Mesendoderm (in vitro differentiated cells): ENCODE measurements around the gene CENPK.

ENCODE experiments used
- DNase-seq: peaks from one replicate; pipeline ENCODE4 v3.0.0; 2013
- H2AK5ac ChIP-seq: 2 replicates; pipeline ENCODE4 v1.6.1; 2013; ENCODE audit warnings: low read length, inconsistent platforms
- H2BK120ac ChIP-seq: 2 replicates; pipeline ENCODE4 v1.6.1; 2013; ENCODE audit warnings: low read depth, mild to moderate bottlenecking, low read length, moderate library complexity, mixed read lengths
- H2BK15ac ChIP-seq: replicated peaks from 2 replicates; pipeline ENCODE4 v1.6.1; 2013; ENCODE audit warnings: low read depth, mild to moderate bottlenecking, moderate library complexity
- H2BK5ac ChIP-seq: 2 replicates; pipeline ENCODE4 v1.6.1; 2013; ENCODE audit warnings: low read length, inconsistent platforms
- H3K18ac ChIP-seq: 2 replicates; pipeline ENCODE4 v1.6.1; 2013; ENCODE audit warnings: mild to moderate bottlenecking, low read length, mixed read lengths
- H3K23ac ChIP-seq: one replicate; pipeline ENCODE4 v1.6.1; 2013; ENCODE audit warnings: low read length
- H3K27ac ChIP-seq: 2 replicates; pipeline ENCODE4 v1.5.1; 2013; ENCODE audit warnings: low read depth, mild to moderate bottlenecking, inconsistent platforms, low read length, moderate library complexity
- H3K27me3 ChIP-seq: 2 replicates; pipeline ENCODE4 v1.6.1; 2013; ENCODE audit warnings: low read length, control low read depth, mild to moderate bottlenecking, inconsistent platforms; ENCODE audit not compliant: insufficient read depth, poor library complexity
- H3K36me3 ChIP-seq: 2 replicates; pipeline ENCODE4 v1.6.1; 2013; ENCODE audit warnings: low read length, inconsistent platforms; ENCODE audit not compliant: control insufficient read depth, insufficient read depth
- H3K4ac ChIP-seq: one replicate; pipeline ENCODE4 v1.6.1; 2013; ENCODE audit warnings: low read depth, mild to moderate bottlenecking, low read length, moderate library complexity
- H3K4me1 ChIP-seq: 2 replicates; pipeline ENCODE4 v1.6.1; 2013; ENCODE audit warnings: low read depth, low read length, inconsistent platforms; ENCODE audit not compliant: control insufficient read depth
- H3K4me2 ChIP-seq: 2 replicates; pipeline ENCODE4 v1.6.1; 2013; ENCODE audit warnings: low read length
- H3K4me3 ChIP-seq: 2 replicates; pipeline ENCODE4 v1.5.1; 2013; ENCODE audit warnings: mild to moderate bottlenecking, low read length
- H3K56ac ChIP-seq: one replicate; pipeline ENCODE4 v1.6.1; 2013; ENCODE audit warnings: low read length
- H3K79me1 ChIP-seq: 2 replicates; pipeline ENCODE4 v1.6.1; 2013; ENCODE audit warnings: low read length, inconsistent platforms
- H3K79me2 ChIP-seq: 2 replicates; pipeline ENCODE4 v1.6.1; 2013; ENCODE audit warnings: mild to moderate bottlenecking, low read length; ENCODE audit not compliant: control insufficient read depth, insufficient read depth
- H3K9ac ChIP-seq: 2 replicates; pipeline ENCODE4 v1.6.1; 2013; ENCODE audit warnings: low read length, inconsistent platforms
- H4K5ac ChIP-seq: one replicate; pipeline ENCODE4 v1.6.1; 2013; ENCODE audit warnings: low read length
- H4K8ac ChIP-seq: one replicate; pipeline ENCODE4 v1.6.1; 2013; ENCODE audit warnings: low read depth, mild to moderate bottlenecking, control low read depth, low read length, moderate library complexity
- WGBS: extraction: QIAGEN DNeasy Blood & Tissue Kit; methylation state at CpG from one replicate; pipeline ENCODE4 v1.1.7; 2013; ENCODE audit warnings: low lambda C conversion rate, missing lambda C conversion rate; ENCODE audit not compliant: insufficient coverage; ENCODE audit errors: extremely low coverage; 5-methylcytosine and 5-hydroxymethylcytosine counted together

Gene CENPK

GRCh38 chr5:65535529-65535987 lies 27.4 kb downstream of the CENPK start:
- H4K8ac ChIP-seq, result no peak overlapping the region
- no peak overlapping the region for H2BK120ac ChIP-seq
- no peaks in the 10 kb centered on the region for H3K36me3 ChIP-seq
- H3K79me1 ChIP-seq, result no peaks in the 10 kb centered on the region
- no peak overlapping the region for H3K56ac ChIP-seq
- H2BK15ac ChIP-seq, result no peak overlapping the region
- H3K4me3 ChIP-seq, result no peak overlapping the region
- no peak overlapping the region for H2BK5ac ChIP-seq
- WGBS, result no CpG with 5 or more reads among the region's 6 CpGs
- no peak overlapping the region for H3K27ac ChIP-seq
- H3K4me1 ChIP-seq, result no peaks in the 10 kb centered on the region
- H3K79me2 ChIP-seq, result no peaks in the 10 kb centered on the region
- DNase-seq, result no peak
- H3K4ac ChIP-seq, result no peak overlapping the region
- H3K27me3 ChIP-seq, result no peaks in the 10 kb centered on the region
- no peak overlapping the region for H3K23ac ChIP-seq
- H3K4me2 ChIP-seq, result no peak overlapping the region
- no peak overlapping the region for H2AK5ac ChIP-seq
- no peak overlapping the region for H3K18ac ChIP-seq
- H4K5ac ChIP-seq, result no peak overlapping the region
- H3K9ac ChIP-seq, result no peak overlapping the region

DNA sequence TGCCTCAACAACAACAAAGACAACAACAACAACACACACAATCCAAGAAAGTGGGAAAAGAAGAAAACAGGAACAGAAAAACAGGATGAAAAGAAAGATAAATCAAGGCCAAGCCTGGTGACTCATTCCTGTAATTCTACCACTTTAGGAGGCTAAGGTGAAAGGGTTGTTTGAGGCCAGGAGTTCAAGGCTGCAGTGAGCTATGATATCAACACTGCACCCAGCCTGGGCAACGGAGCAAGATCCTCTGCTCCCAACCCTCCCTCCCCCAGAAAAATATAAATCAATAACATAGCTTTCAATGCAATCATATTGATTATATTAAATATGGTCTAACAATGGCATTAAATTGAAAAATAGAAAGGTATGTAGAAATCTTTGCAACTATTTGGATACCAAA lies 32.1 kb downstream of the CENPK start:
- WGBS, result no CpG with 5 or more reads among the region's 1 CpG
- Histone ChIP-seq H4K8ac (no peak overlapping the region), H3K79me2 (no peaks in the 10 kb centered on the region), H3K18ac (no peak overlapping the region), H3K4ac (no peak overlapping the region), H3K23ac (no peak overlapping the region), H2BK120ac (no peak overlapping the region), H3K4me3 (no peak overlapping the region), H3K79me1 (no peaks in the 10 kb centered on the region), H2BK5ac (no peak overlapping the region), H3K27ac (no peak overlapping the region), H3K36me3 (no peaks in the 10 kb centered on the region), H3K9ac (no peak overlapping the region), H3K4me2 (no peak overlapping the region), H3K27me3 (no peaks in the 10 kb centered on the region), H2BK15ac (no peak overlapping the region), H4K5ac (no peak overlapping the region), H2AK5ac (no peak overlapping the region), H3K56ac (no peak overlapping the region), H3K4me1 (no peaks in the 10 kb centered on the region)
- no peak for DNase-seq

DNA sequence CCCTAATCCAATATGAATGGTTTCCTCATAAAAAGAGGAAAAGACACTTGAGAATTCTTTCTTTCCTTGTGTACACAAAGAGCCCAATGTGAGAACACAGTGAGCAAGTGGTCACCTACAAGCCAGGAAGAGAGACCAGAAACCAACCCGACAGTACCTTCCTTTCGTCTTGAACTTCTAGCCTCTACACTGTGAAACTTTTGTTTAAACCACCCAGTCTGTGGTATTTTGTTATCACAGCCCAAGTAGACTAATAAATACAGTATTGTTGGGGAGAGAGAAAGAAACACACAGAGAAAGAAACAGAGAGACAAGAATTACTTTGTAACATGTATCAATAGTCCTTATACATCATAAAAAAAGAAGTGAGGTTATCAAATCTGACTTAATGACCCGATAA lies 37.2 kb downstream of the CENPK start:
- H3K4me1 ChIP-seq, result no peaks in the 10 kb centered on the region

GRCh38 chr5:65512170-65512937 lies 50.6 kb downstream of the CENPK start:
- no peaks in the 10 kb centered on the region for H3K79me1 ChIP-seq
- H3K27ac ChIP-seq, result no peak overlapping the region
- H2BK5ac ChIP-seq, result no peak overlapping the region
- no peak overlapping the region for H2BK120ac ChIP-seq
- no peak overlapping the region for H3K4me3 ChIP-seq
- H2AK5ac ChIP-seq, result no peak overlapping the region
- no peaks in the 10 kb centered on the region for H3K36me3 ChIP-seq
- H2BK15ac ChIP-seq, result no peak overlapping the region
- no peaks in the 10 kb centered on the region for H3K79me2 ChIP-seq
- H3K56ac ChIP-seq, result no peak overlapping the region
- H3K4me2 ChIP-seq, result no peak overlapping the region
- DNase-seq, result no peak
- WGBS, result no CpG with 5 or more reads among the region's 6 CpGs
- no peak overlapping the region for H3K18ac ChIP-seq
- no peak overlapping the region for H4K5ac ChIP-seq
- H3K27me3 ChIP-seq, result no peaks in the 10 kb centered on the region
- no peaks in the 10 kb centered on the region for H3K4me1 ChIP-seq
- no peak overlapping the region for H3K23ac ChIP-seq
- H3K4ac ChIP-seq, result no peak overlapping the region
- H4K8ac ChIP-seq, result no peak overlapping the region
- H3K9ac ChIP-seq, result no peak overlapping the region

More for the DNA sequence above, 37.2 kb downstream of the CENPK start:
- Histone ChIP-seq H3K9ac (no peak overlapping the region), H3K79me1 (no peaks in the 10 kb centered on the region), H3K56ac (no peak overlapping the region), H3K4ac (no peak overlapping the region), H3K36me3 (no peaks in the 10 kb centered on the region), H4K8ac (no peak overlapping the region), H3K4me3 (no peak overlapping the region), H2BK120ac (no peak overlapping the region), H2BK15ac (no peak overlapping the region), H3K27ac (no peak overlapping the region), H4K5ac (no peak overlapping the region), H3K4me2 (no peak overlapping the region), H2AK5ac (no peak overlapping the region), H2BK5ac (no peak overlapping the region), H3K79me2 (no peaks in the 10 kb centered on the region), H3K18ac (no peak overlapping the region), H3K27me3 (no peaks in the 10 kb centered on the region), H3K23ac (no peak overlapping the region)
- no peak for DNase-seq
- WGBS, result no CpG with 5 or more reads among the region's 3 CpGs

DNA sequence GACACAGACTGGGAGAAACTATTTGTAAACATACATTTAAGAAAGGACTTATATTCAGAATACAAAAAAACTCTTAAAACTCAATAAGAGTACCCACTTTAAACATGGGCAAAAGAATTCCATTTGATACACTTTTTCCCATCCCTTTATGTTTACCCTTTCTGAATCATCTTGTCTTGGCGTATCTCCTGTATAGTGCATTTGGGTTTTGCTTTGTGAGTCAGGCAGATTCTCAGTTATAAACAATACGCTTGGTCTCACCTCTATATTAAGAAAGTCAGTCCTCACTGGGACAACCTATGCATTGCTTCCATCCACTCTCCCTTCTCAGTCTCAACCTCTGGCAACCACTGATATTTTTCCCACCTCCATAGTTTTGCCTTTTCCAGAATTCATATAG lies 54.0 kb downstream of the CENPK start:
- Histone ChIP-seq H3K36me3 (no peaks in the 10 kb centered on the region), H3K79me2 (no peaks in the 10 kb centered on the region), H3K27me3 (no peaks in the 10 kb centered on the region), H3K4ac (no peak overlapping the region), H3K56ac (no peak overlapping the region), H4K5ac (no peak overlapping the region), H3K18ac (no peak overlapping the region), H2BK5ac (no peak overlapping the region), H3K79me1 (no peaks in the 10 kb centered on the region), H3K4me1 (no peaks in the 10 kb centered on the region), H3K9ac (no peak overlapping the region), H2AK5ac (no peak overlapping the region), H3K4me2 (no peak overlapping the region), H4K8ac (no peak overlapping the region), H3K27ac (no peak overlapping the region), H3K4me3 (no peak overlapping the region), H2BK15ac (no peak overlapping the region), H2BK120ac (no peak overlapping the region), H3K23ac (no peak overlapping the region)
- DNase-seq, result no peak
- no CpG with 5 or more reads among the region's 2 CpGs for WGBS

GRCh38 chr5:65506961-65507360 lies 56.0 kb downstream of the CENPK start:
- H3K27me3 ChIP-seq, result no peaks in the 10 kb centered on the region
- no peak overlapping the region for H3K23ac ChIP-seq
- no peaks in the 10 kb centered on the region for H3K79me1 ChIP-seq
- no peak overlapping the region for H2AK5ac ChIP-seq
- no peaks in the 10 kb centered on the region for H3K4me1 ChIP-seq
- H2BK15ac ChIP-seq, result no peak overlapping the region
- no peak overlapping the region for H3K4ac ChIP-seq
- H3K56ac ChIP-seq, result no peak overlapping the region
- H3K18ac ChIP-seq, result no peak overlapping the region
- no peak overlapping the region for H2BK5ac ChIP-seq
- H3K4me3 ChIP-seq, result no peak overlapping the region
- no peak overlapping the region for H2BK120ac ChIP-seq
- DNase-seq, result no peak
- H3K4me2 ChIP-seq, result no peak overlapping the region
- WGBS, result no CpG with 5 or more reads among the region's 3 CpGs
- H3K9ac ChIP-seq, result no peak overlapping the region
- no peak overlapping the region for H4K8ac ChIP-seq
- no peaks in the 10 kb centered on the region for H3K79me2 ChIP-seq
- H3K36me3 ChIP-seq, result no peaks in the 10 kb centered on the region
- H4K5ac ChIP-seq, result no peak overlapping the region
- H3K27ac ChIP-seq, result no peak overlapping the region
